Superior temporal gyrus (tissue), 1 donor: ENCODE results near the gene MYO1D.
A peak's percentile ranks its signal among the peaks of the same experiment; 100 is the strongest.
"Not testable (repeated sequence)": the region's sequence is repeated elsewhere in the genome, so short reads cannot be mapped to it uniquely, and the experiment has no call there.

ENCODE experiments used
- DNase-seq: peaks from one replicate; pipeline ENCODE4 v3.0.0-alpha.2; 2016; ENCODE audit errors: extremely low spot score

MYO1D gene

DNA sequence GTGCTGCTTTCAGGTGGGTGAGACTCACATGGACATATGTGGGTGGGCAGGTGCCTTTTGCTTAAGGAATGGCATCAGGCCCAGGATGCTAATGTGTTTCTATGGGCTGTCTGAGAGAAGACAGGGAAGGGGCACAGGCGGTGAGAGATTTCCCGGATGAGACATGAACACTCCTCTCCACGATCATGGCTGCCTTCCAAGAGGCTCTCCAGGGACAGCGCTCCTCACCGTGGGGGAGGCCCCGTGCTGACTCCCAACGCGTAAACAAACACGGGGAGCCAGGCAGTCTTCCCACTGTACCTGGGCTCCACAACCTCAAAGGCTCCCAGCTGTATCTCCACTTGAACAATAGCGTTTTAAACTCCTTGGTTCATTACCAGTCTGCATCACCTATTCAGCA lies 347.3 kb downstream of the MYO1D start:
- no peak for DNase-seq

DNA sequence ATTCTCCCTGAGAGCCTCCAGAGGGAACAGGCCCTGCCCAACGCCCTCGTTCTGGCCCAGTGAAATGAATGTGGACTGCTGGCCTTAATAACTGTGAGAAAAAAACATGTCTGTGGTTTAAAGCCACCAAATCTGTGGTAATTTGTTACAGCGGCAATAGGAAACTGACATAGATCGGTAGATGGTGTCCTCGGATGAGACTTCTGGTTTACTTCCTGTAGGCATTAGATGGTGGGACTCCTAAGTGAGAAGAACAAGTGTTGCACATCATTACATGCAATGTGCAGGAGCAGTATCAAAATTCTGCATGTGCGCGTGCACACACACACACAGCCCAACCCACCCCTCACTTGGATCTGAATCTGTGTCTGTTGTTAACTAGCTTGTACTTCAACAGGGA lies 348.1 kb downstream of the MYO1D start:
- DNase-seq = no peak

DNA sequence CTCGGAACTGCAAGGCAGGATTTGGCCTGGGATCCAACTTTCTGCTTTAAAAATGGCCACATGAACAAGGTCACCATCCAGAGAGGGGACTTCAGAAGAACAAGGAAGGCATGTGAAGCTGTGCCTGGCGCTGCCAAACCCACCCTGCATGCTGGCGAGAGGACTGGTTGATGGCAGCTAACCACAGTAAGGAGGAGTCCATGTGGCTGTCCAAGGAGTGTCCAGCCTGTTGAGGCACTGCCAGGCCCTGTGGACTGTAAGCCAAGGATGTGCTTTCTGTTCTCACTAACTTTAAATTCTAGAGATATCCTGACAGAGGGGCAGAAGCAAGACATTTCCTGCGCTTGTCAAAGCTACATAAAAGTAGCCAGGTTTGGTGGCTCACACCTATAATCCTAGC lies 349.8 kb downstream of the MYO1D start:
- no peak for DNase-seq

DNA sequence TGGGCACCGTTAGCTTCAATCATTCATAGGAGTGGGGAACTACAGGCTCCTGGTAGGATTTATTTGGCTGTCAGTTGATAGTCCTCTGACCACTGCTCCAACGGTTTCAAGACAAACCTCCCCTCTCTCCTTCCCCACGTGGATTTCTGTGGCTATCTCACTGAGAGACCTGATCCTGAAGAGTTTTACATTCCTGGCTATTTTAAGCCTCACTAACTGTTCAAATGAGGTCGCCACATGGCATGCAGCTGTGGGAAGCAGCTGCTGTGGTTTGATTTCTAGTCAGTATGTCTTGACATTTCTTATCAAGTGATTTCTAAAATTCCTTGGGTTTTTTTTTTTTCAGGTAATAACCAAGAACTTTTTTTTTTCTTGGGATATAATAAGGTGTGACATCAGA lies 351.8 kb downstream of the MYO1D start:
- no peak for DNase-seq

DNA sequence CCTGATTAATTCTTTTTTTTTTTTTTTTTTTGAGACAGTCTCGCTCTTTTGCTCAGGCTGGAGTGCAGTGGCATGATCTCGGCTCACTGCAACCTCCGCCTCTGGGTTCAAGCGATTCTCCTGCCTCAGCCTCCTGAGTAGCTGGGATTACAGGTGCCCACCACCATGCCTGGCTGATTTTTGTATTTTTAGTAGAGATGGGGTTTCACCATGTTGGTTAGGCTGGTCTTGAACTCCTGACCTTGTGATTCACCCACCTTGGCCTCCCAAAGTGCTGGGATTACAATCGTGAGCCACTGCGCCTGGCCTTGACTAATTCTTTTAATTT lies 352.4 kb downstream of the MYO1D start:
- not testable (repeated sequence) for DNase-seq

DNA sequence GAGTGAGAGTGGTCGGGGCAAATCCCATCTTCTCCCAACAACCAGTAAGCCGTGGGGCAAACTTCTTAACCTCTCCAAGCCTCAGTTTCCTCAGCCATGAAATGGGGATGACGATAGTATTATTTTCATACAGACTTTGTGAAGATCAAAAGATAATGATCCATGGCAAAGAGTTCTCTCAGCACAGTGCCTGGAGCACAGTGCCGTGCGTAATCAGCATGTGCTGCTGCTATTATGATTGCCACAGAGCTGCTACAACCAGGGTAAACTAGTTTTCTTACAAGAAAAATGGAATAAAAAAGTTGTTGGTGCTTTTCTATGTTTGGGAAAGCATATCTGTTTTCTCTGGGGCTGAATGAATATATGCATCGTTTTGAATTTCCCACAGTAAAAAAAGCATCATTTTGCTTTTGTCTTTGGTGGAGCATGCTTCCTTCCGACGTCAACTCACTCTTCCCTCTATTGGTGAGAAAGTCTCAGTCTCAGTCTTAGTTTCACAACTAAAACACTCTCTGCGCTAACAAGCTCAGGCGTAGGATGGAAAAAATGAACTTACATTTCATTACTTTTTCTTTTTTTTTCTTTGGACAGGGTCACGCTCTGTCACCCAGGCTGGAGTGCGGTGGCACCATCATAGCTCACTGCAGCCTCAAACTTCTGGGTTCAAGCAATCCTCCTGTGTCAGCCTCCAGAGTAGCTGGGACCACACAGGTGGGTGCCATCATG lies 352.9 kb downstream of the MYO1D start:
- DNase-seq = no peak

DNA sequence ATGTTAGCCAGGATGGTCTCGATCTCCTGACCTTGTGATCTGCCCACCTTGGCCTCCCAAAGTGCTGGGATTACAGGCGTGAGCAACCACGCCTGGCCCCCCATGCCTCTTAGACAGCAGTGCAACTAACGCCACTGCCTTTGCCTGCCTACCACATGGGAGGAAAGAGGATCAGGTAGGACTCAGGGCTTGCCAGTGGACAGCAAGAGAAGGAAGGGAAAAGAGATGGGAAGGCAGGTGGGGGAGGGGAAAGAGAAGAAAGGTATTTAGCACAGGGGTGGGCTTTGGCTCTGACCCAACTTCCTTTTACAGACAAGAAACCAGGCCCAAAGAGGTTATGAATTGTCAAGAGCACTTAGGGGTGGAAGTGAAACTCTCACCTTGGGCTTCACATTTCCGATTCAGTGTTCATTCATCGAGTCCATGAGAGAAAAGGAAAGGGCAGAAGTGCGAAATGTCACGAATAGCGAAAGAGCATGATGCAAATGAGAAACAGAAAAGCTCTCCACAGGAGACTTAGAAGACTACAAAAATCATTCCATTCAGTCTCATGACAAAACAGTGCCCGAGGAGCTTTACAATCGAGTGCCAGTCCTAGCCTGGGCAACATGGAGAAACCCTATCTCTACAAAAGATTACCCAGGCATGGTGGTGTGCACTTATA lies 353.8 kb downstream of the MYO1D start:
- no peak for DNase-seq

DNA sequence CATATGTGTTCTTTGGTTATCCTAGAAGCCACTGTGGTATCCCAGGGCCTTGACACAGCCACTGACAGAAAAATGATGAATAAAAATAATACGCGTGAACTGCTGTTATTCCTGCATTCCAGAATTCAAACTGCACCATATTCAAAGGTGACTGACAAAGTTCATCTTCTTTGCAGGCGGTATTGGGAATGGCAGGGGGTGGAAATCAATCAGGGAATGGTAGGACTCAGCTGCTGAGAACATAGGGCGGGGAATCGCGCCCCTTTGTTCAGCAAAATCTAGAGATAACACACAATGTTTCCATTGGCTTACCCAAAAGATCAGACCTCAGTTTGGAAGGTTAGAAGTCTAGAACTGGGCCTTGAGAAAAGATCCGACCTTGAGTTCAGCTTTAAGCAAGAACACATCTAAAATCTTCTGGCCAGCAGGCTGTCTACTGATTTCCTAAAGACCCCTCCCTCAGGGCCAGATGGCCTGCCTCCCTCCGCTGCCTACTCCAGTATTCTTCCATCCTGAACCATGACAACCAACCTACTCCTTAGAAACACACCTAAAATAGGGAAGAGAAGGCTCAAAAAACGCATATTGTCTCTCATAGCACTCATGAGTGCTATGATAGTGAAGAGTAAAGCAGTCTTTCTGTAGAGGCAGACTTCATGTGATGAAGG lies 356.1 kb downstream of the MYO1D start:
- DNase-seq = no peak

DNA sequence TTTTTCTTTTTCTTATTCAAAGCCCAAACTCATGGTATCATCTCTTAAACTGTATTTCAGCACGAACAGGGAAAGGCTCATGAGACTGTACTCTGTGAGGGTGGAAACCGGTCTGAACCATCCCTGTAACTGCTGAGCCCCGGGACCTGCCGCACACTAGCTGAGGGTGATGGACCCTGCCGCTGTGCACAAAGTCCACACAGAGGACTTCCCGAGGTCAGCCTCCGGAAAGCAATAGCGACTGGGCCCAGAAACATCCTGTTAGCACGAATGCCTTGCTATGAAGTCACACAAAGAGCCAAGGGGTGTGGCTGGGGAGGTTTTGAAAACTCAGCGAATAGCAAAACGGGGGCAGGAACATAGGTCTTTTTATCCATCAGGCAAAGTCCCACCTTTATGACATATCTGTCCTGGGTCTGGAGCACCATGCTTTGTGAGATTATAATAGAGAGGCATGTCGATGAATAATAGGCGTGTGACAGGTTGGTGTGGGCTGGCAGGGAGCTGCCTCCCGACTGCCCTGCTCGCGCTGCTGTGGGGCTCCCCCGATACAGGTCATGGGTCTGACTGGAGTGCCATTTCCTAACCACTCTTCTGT lies 356.7 kb downstream of the MYO1D start:
- DNase-seq = no peak

DNA sequence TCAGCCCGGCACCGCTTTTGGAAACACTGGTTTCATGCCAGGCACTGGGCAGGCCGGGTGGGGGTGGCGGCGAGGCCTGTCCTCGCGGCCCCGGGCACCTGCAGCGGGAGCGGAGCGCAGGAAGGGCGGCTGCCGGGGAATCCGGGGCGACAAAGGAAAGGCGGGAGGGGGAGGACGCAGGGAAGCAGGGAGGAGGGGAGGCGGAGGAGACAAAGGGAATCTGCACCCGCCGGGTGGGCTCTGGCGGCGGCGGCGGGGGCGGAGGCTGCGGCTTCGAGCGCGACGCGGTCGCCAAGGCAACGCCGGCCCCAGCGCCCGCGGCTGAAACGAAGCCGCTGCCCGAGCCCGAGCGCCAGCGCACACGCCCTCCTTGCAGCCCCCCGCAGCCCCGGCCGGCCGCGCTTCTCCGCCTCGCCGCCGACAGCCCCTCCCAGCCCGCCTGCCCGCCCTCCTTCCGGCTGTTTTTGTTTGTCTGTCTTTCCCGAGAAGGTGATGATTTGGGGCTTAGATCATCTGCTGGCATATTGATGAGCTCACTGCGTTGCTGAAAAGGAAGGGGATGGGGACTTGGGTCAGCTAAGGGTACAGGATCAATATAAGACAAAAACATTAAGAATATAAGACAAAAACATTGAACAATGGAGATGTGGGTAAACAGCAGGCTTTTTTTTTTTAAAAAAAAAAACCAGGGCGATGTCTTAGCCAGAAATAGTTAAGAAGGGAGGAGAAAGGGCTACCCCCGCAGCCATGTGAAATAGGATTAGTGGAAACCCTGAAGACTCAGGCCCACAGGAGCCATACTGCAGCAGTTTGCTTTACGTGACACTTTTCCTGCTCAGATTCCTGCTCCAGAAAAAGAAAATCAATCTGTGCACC lies 357.5 kb downstream of the MYO1D start:
- DNase-seq = peak; percentile 57

DNA sequence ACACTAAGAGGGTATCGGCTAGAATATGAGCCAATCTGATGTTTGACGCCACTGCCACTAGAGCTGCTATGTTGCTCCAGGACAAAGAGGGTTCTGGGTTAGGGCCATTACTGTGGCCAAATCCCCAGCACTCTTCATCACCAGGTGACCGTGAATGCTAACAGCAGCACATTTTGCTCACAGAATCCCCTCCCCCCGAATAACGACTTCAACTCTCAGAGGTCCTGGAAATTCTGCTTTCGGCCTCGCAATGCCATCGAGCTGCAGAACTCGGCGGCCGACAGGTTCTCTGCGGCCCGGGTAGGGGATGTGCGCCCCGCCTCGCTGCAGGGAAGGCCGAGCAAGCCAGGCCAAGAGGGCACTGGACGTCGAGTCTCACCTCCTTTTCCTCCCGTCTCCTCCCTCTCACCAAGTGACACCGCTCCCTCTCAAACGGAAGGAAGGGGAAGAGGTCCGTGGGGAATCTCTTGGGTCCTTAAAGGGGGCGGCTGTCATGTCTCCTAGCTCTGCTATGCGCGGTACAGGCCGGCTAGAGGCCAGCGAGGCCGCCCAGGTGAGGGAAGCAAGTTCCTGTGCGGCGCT lies 358.2 kb downstream of the MYO1D start:
- no peak for DNase-seq

DNA sequence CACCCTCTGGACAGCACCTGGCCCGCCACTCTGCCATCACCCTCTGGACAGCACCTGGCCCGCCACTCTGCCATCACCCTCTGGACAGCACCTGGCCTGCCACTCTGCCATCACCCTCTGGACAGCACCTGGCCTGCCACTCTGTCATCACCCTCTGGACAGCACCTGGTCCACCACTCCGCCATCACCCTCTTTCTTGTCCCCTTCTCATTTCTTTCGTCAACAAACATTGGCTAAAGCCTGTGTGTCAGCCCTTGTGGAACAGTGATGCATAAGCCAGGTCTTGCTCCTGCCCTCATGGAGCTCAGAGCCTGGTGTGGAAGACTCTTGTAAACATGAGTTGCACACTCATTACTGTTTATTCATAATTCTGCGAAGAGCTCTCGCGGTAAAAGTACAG lies 358.9 kb downstream of the MYO1D start:
- DNase-seq = no peak

DNA sequence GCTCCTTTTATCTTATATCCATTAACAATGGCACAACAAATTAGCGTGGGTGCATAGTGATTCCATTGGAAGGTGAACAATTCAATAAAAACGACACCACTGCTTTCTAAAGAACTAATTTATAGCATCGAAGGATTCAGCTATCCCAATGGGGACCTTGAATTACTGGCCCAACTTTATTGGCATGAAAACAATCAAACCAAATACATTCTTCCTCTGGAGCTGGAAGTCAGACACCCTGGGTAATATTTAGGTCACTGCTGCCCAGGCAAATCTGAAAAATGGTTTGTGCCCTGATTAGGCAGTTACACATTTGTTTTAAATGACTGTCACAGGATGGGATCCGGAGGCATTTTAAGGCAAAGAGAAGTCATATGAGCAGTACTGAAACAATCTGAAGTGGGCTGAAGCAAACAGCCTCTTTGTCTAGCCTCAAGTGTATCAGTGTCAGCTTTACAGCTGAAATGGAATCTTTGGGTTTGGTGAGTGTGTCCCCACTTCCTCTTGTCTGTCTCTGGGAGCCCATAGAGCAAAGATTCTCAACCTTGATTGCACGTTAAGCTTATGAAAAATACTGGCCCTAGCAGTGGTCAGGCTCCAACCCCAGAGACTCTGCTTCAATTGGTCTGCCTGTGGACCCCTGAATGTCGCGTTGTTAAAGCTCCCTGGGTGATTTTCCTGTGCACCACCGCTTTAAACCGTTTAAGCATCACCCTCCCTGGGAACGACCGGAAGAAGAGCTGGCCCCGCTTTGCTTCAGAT lies 359.8 kb downstream of the MYO1D start:
- no peak for DNase-seq

DNA sequence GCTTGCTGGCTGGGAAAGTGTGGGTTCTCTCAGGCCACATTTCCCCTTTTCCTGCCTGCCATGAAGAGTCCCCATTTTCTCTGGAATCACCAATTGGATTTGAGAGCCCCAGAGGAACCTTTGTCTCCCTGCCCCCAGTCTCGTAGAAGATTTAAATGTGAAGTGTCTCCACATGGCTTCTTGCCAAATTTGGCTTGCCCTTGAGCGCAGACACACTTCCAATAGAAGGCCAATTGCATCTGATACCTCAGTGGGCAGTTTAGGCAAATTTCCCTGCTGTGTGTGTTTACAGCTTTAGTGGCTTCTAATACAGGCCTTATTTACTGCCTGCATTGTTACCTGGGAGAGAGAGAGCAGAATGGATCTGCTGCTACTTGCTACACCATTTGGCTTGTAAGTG lies 360.5 kb downstream of the MYO1D start:
- no peak for DNase-seq

DNA sequence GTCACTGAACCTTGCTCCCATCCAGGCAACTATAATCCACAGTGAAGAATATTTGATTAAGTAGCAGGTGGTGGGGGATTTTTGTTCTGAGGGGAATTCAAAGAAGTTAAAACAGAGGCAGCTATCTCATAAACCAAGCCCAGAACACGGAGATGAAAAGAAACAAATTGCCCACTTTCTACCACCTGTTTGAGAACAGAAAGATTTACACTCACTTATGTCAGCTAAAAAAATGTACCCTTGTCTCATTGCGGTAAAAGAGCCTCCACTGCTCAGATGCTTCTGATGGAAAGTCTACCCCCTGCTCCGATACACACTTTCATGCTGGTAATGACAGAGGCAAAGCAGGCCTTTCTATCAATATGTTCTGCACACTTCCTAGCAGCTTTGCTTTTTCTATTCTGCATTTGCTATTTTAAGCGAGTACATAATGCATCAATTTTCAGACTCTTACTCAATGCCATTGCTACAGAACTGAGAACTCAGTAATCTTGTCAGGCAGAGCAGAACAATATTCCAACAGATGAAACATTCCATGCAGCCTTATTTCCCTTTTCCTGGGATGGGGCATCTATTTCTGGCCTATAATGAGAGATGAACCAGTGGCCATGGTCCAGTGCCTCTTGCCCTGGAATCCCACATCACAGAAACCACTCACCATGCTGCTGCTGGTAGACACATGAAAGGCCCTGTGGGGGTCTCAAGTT lies 361.1 kb downstream of the MYO1D start:
- peak; percentile 71 for DNase-seq

DNA sequence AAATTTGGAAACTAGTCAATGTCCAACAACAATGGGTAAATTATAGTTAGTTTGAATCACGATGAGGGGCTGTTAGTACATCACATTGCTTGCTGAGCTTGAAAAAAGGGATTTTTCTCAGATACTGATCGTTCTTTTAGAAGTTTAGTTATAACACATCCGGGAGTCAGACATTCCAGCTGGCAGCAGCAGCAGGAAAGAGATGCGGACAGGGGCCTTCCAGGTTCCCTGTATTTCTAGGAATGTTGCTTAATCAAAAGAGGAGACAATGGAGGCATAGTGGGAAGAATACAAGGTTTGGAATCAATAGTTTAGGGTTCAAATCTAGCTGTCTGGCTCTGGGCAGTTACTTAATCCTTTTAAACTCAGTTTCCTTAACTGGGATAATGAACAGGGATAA lies 362.3 kb downstream of the MYO1D start:
- DNase-seq = peak; percentile 50

DNA sequence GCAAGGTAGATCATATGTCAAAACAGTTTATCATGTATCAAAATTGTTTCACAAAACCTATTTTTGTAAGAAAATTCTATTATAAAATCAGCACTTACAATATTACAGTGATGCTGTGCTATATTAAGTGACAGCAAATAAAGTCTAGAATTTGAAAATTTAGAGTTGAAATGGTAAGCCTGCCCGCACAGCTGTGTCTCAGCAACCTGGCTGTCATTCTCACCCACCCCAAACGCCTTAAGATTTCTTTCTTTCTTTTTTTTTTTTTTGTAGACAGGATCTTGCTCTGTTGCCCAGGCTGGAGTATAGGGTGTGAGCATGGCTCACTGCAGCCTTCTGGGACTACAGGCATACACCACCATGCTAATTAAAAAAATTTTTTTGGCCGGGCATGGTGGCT lies 363.3 kb downstream of the MYO1D start:
- DNase-seq = no peak

DNA sequence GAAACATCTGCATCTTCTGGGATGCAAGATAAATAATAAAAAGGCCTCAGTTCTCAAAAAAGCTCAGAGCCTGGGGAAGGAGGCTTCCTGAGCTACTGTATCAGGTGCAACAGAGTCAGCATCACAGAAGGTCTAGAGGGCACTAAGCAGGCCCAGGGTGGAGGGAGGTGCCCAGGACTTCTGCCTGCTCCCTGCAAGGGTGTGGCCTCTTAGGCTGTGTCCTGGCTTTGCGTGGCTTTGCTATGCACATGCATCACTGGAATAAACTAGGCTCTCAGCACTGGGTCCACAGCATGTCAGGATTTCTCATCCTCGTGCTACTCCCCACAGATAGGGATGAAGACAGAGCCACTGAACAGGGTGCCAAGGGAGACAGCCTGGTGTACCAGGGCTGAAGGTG lies 364.6 kb downstream of the MYO1D start:
- DNase-seq = no peak

DNA sequence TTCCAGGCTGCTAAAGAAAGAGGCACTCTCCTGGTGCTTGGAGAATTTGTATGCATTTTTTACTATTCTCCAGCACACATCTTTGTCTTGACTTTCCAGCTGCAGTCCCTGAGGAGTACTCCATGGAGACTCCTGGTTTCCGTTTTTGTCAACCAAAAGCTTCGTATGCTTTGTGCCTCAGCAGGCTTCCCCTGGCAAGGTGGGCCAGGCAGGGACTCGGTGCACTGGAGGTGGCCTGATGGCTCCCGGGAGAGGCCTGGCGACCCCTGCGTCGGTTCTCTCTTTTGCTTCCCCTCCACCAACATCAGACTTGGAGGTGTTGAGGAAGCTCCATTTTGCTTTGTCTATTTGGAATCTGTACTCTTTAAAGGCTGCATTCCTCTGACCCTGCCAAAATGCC lies 366.5 kb downstream of the MYO1D start:
- no peak for DNase-seq

DNA sequence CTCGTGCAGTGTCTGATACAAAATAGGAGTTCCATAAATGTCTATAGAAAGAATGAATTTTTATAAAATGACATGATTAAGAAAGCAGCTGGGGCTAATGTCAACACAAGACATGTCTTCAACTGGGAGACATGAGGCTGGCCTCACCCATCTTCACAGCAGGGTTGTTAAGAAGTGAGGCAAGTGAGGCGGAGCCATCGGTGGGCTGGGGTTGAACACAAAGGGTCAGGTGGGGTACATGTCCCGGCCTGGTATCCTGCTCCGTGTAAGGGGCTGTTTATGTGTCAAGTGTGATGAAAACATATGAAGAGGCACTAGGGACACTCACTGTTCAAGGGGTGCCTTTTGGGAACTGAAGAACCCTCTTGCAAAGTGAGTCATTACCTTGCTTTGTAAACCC lies 368.0 kb downstream of the MYO1D start:
- no peak for DNase-seq
